Measurements from ENCODE around the gene TBL1XR1.

TBL1XR1 gene

DNA sequence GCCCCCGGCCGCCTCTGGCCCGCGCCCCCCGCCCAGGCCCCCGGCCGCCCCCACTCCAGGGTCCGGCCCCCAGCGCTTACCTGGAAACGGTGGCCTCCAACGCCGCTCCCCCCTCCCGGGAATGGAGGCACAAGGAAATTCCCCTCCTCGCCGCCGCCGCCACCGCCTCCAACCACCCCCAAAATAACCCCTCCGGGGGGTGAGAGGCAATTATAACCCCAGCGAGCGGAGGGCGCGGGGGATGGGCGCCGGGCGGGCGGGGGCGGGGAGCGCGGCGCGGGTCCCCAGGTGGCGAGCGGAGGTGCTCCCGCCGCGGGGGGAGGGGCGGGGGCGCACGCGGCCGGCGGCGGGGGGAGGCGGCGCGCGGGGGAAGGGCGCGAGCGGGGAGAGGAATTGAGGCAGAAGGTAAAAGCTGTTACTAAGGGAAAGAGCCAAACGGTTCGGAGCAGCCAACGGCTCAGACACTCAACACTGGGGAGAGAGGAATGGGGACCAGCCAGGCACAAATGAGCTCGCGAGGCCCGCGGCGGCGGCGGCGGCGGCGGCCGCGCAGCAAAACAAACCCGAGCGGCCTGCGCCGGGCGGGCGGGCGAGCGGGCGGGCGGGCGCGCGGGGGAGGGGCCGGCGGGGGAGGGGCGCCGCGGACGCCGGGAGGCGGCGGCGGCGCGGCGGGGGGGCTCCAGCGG lies at the start of gene TBL1XR1:
Gene TBL1XR1, minus strand, starts transcription at position 442 of the 686 bp plus-strand sequence. CDS start 132,505 bp downstream, outside the sequence.
- Histone ChIP-seq H3K9me3 (ENCODE audit: low read length) (no peaks in the 10 kb centered on the region), H3K4me2 (ENCODE audit: low read length) (peak within 1 kb of the TSS; percentile 96), H3F3A (ENCODE audit: insufficient read depth, low read length) (peaks cover 12% of the 10 kb centered on the region; the same call in 1 of the 2 replicates), H3K36me3 (ENCODE audit: insufficient read depth, low read length) (peaks cover 34% of the 10 kb centered on the region), H3K27me3 (ENCODE audit: insufficient read depth, low read length) (no peaks in the 10 kb centered on the region), H2AFZ (ENCODE audit: low read length) (no peak within 1 kb of the TSS), H3K27ac (ENCODE audit: low read depth, low read length, poor library complexity, severe bottlenecking) (peak within 1 kb of the TSS; percentile 99), H3K4me1 (ENCODE audit: insufficient read depth, low read length, severe bottlenecking) (peaks cover 71% of the 10 kb centered on the region), H3K9me2 (ENCODE audit: low read depth, low read length) (no peaks in the 10 kb centered on the region), H3K9ac (ENCODE audit: low read length) (peak within 1 kb of the TSS; percentile 99), H4K20me1 (ENCODE audit: insufficient read depth, low read length) (no peaks in the 10 kb centered on the region), H3K4me3 (ENCODE audit: low read depth, low read length, poor library complexity, severe bottlenecking) (peak within 1 kb of the TSS; percentile 83), H3K79me2 (ENCODE audit: insufficient read depth, low read length) (peaks cover 45% of the 10 kb centered on the region)
- TF ChIP-seq, protein P1, sequence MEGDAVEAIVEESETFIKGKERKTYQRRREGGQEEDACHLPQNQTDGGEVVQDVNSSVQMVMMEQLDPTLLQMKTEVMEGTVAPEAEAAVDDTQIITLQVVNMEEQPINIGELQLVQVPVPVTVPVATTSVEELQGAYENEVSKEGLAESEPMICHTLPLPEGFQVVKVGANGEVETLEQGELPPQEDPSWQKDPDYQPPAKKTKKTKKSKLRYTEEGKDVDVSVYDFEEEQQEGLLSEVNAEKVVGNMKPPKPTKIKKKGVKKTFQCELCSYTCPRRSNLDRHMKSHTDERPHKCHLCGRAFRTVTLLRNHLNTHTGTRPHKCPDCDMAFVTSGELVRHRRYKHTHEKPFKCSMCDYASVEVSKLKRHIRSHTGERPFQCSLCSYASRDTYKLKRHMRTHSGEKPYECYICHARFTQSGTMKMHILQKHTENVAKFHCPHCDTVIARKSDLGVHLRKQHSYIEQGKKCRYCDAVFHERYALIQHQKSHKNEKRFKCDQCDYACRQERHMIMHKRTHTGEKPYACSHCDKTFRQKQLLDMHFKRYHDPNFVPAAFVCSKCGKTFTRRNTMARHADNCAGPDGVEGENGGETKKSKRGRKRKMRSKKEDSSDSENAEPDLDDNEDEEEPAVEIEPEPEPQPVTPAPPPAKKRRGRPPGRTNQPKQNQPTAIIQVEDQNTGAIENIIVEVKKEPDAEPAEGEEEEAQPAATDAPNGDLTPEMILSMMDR (IDR thresholded peaks at IDR 0.05; ENCODE audit: low read length): no peak
- TF ChIP-seq EZH2 (IDR thresholded peaks at IDR 0.05; ENCODE audit: borderline replicate concordance, low read length): no peak

GRCh38 chr3:177245250-177245649 lies 48.0 kb upstream of the TBL1XR1 start:
- Histone ChIP-seq H3K27me3 (ENCODE audit: insufficient read depth, low read length) (no peaks in the 10 kb centered on the region), H3K4me1 (ENCODE audit: insufficient read depth, low read length, severe bottlenecking) (peaks cover 39% of the 10 kb centered on the region), H3K9ac (ENCODE audit: low read length) (no peak overlapping the region), H3K27ac (ENCODE audit: low read depth, low read length, poor library complexity, severe bottlenecking) (peak overlapping the region; percentile 68), H3F3A (ENCODE audit: insufficient read depth, low read length) (peaks cover 4% of the 10 kb centered on the region), H3K36me3 (ENCODE audit: insufficient read depth, low read length) (no peaks in the 10 kb centered on the region), H3K4me2 (ENCODE audit: low read length) (no peak overlapping the region), H4K20me1 (ENCODE audit: insufficient read depth, low read length) (no peaks in the 10 kb centered on the region), H3K79me2 (ENCODE audit: insufficient read depth, low read length) (no peaks in the 10 kb centered on the region), H2AFZ (ENCODE audit: low read length) (no peak overlapping the region), H3K9me3 (ENCODE audit: low read length) (peaks cover 3% of the 10 kb centered on the region; the same call in 1 of the 2 replicates), H3K9me2 (ENCODE audit: low read depth, low read length) (no peaks in the 10 kb centered on the region), H3K4me3 (ENCODE audit: low read depth, low read length, poor library complexity, severe bottlenecking) (no peak overlapping the region)
- TF ChIP-seq EZH2 (IDR thresholded peaks at IDR 0.05; ENCODE audit: borderline replicate concordance, low read length): no peak
- TF ChIP-seq, protein P1 (IDR thresholded peaks at IDR 0.05; ENCODE audit: low read length): no peak

DNA sequence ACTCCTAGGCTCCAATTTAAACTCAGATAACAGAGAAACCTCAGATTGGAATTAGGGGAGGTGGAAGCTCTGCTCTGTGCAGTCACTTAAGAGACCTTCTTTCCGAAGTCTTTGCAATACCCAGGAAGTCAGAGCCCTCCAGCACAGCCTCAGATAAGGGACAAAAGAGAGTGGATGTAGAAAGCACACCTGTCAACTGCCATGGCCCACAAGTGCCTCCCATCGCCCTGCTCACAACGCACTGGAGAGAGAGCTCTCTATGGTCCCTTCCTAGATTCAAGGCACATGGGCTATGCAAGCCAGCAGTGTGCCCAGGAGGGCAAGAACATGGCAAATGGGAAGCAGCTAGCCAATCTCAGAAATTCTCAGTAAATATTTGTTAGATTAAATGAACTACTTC lies 47.3 kb upstream of the TBL1XR1 start:
- TF ChIP-seq, protein P1 (IDR thresholded peaks at IDR 0.05; ENCODE audit: low read length): no peak
- no peak for TF ChIP-seq EZH2 (IDR thresholded peaks at IDR 0.05; ENCODE audit: borderline replicate concordance, low read length)
- H3K9me3 ChIP-seq (ENCODE audit: low read length): peaks cover 3% of the 10 kb centered on the region; the same call in 1 of the 2 replicates

More for the DNA sequence above, 47.3 kb upstream of the TBL1XR1 start:
- H3K4me1 ChIP-seq (ENCODE audit: insufficient read depth, low read length, severe bottlenecking): peaks cover 32% of the 10 kb centered on the region
- no peak overlapping the region for H2AFZ ChIP-seq (ENCODE audit: low read length)
- no peak overlapping the region for H3K9ac ChIP-seq (ENCODE audit: low read length)
- H3K27ac ChIP-seq (ENCODE audit: low read depth, low read length, poor library complexity, severe bottlenecking): no peak overlapping the region
- no peak overlapping the region for H3K4me2 ChIP-seq (ENCODE audit: low read length)
- no peaks in the 10 kb centered on the region for H3K36me3 ChIP-seq (ENCODE audit: insufficient read depth, low read length)
- no peaks in the 10 kb centered on the region; the same call in 1 of the 2 replicates for H3F3A ChIP-seq (ENCODE audit: insufficient read depth, low read length)
- H3K27me3 ChIP-seq (ENCODE audit: insufficient read depth, low read length): no peaks in the 10 kb centered on the region
- H3K4me3 ChIP-seq (ENCODE audit: low read depth, low read length, poor library complexity, severe bottlenecking): no peak overlapping the region
- no peaks in the 10 kb centered on the region for H4K20me1 ChIP-seq (ENCODE audit: insufficient read depth, low read length)
- H3K79me2 ChIP-seq (ENCODE audit: insufficient read depth, low read length): no peaks in the 10 kb centered on the region
- H3K9me2 ChIP-seq (ENCODE audit: low read depth, low read length): no peaks in the 10 kb centered on the region

Measured in OCI-LY1 (cell line).